ENCODE data around the gene CCDC92. TPM values are rescaled to one million over a fixed set of nuclear protein-coding genes. Genes with fewer than 3 reads are reported as not detected.

CCDC92 gene
- total and polyA plus RNA-seq, 12 donors: 7.8 to 65.9 (median 23.7) TPM

GRCh38 chr12:123956249-123956648 is 16.4 kb downstream of the CCDC92 start:
- intact Hi-C loops (cut with DNase I): no loop called here
- no peak overlapping the region for H3K27ac ChIP-seq
- H3K27me3 ChIP-seq: no peaks in the 10 kb centered on the region
- no peak for DNase-seq
- H3K4me1 ChIP-seq (replicated peaks in 1 of 2): no peaks in the 10 kb centered on the region
- TF ChIP-seq POLR2A (IDR thresholded peaks at IDR 0.05): no peak
- no peak for TF ChIP-seq CTCF (IDR thresholded peaks at IDR 0.05)
- 87 to 94% (median 93%) methylated on average over 9 of the region's 9 CpGs for WGBS, 4 donors
- H3K4me3 ChIP-seq: no peak overlapping the region
- no peaks in the 10 kb centered on the region for H3K36me3 ChIP-seq (replicated peaks in 1 of 2)
- no peaks in the 10 kb centered on the region for H3K9me3 ChIP-seq (replicated peaks in 1 of 3)

- no peak overlapping the region for H3K27ac ChIP-seq
- WGBS, 4 donors: 91 to 95% (median 92%) methylated on average over 9 to 10 of the region's 10 CpGs
- H3K4me1 ChIP-seq (replicated peaks in 1 of 2): peaks cover 0 to 8% of the 10 kb centered on the region in 2 donors
- DNase-seq: peak in 1 of 7 donors; percentile 33
- no peak overlapping the region for H3K4me3 ChIP-seq
- intact Hi-C loops (cut with DNase I): no loop called here
- no peaks in the 10 kb centered on the region for H3K36me3 ChIP-seq (replicated peaks in 1 of 2)
- TF ChIP-seq CTCF (IDR thresholded peaks at IDR 0.05) (no peak), POLR2A (IDR thresholded peaks at IDR 0.05) (no peak)
- no peaks in the 10 kb centered on the region for H3K9me3 ChIP-seq (replicated peaks in 1 of 3)
- no peaks in the 10 kb centered on the region for H3K27me3 ChIP-seq
These were observed 17.8 kb downstream of the CCDC92 start for GRCh38 chr12:123954647-123955350.

- TF ChIP-seq POLR2A (IDR thresholded peaks at IDR 0.05) (no peak), CTCF (IDR thresholded peaks at IDR 0.05) (no peak)
- Histone ChIP-seq H3K4me1 (replicated peaks in 1 of 2) (peaks cover 0 to 8% of the 10 kb centered on the region in 2 donors), H3K27me3 (no peaks in the 10 kb centered on the region), H3K27ac (no peak overlapping the region), H3K4me3 (no peak overlapping the region), H3K36me3 (replicated peaks in 1 of 2) (no peaks in the 10 kb centered on the region), H3K9me3 (replicated peaks in 1 of 3) (no peaks in the 10 kb centered on the region)
- intact Hi-C loops (cut with DNase I): no loop called here
- DNase-seq: peak in 1 of 7 donors; percentile 11
- 68 to 90% (median 79%) methylated on average over 2 of the region's 2 CpGs for WGBS, 4 donors
These were observed 20.6 kb downstream of the CCDC92 start for GRCh38 chr12:123952037-123952436.

- Histone ChIP-seq H3K9me3 (replicated peaks in 1 of 3) (no peaks in the 10 kb centered on the region), H3K27ac (no peak overlapping the region), H3K4me3 (no peak overlapping the region), H3K4me1 (replicated peaks in 1 of 2) (peaks cover 0 to 8% of the 10 kb centered on the region in 2 donors), H3K36me3 (replicated peaks in 1 of 2) (no peaks in the 10 kb centered on the region), H3K27me3 (no peaks in the 10 kb centered on the region)
- TF ChIP-seq POLR2A (IDR thresholded peaks at IDR 0.05): no peak
- TF ChIP-seq CTCF (IDR thresholded peaks at IDR 0.05): no peak
- intact Hi-C loops (cut with DNase I): no loop called here
- DNase-seq: peak in 1 of 7 donors; percentile 35
- WGBS, 4 donors: 72 to 80% (median 78%) methylated on average over 4 of the region's 4 CpGs
These were observed 21.2 kb downstream of the CCDC92 start for GRCh38 chr12:123951467-123951866.
